ENCODE data around the gene PIGL.
A peak's percentile ranks its signal among the peaks of the same experiment; 100 is the strongest.
"Not testable (repeated sequence)": the region's sequence is repeated elsewhere in the genome, so short reads cannot be mapped to it uniquely, and the experiment has no call there.

The PIGL gene

GRCh38 chr17:16216341-16217001 is 539 bp upstream of the PIGL start:
- H3K79me2 ChIP-seq (ENCODE audit: control insufficient read depth, insufficient read depth, low read length, unreplicated experiment): peaks cover 76% of the 10 kb centered on the region
- H3K36me3 ChIP-seq (ENCODE audit: insufficient read depth, low read length); H3K27me3 ChIP-seq (ENCODE audit: insufficient read depth, low read length): not testable (repeated sequence)
- H2AFZ ChIP-seq (ENCODE audit: low read length, unreplicated experiment): peak overlapping the region; percentile 97
- peak overlapping the region; percentile 82 for H3K4me3 ChIP-seq (ENCODE audit: low read depth, low read length)
- H3K4me1 ChIP-seq (ENCODE audit: control insufficient read depth, insufficient read depth, low read length, unreplicated experiment): peaks cover 15% of the 10 kb centered on the region
- H3K27ac ChIP-seq (ENCODE audit: low read depth, low read length): peak overlapping the region; percentile 82

- H2AFZ ChIP-seq (ENCODE audit: low read length, unreplicated experiment): no peak overlapping the region
- H3K4me1 ChIP-seq (ENCODE audit: control insufficient read depth, insufficient read depth, low read length, unreplicated experiment): peaks cover 4% of the 10 kb centered on the region
- H3K27ac ChIP-seq (ENCODE audit: low read depth, low read length): 0 out of 2 replicates have a peak overlapping the region, but pooled peaks have one; percentile 33
- H3K36me3 ChIP-seq (ENCODE audit: insufficient read depth, low read length): no peaks in the 10 kb centered on the region
- H3K27me3 ChIP-seq (ENCODE audit: insufficient read depth, low read length): no peaks in the 10 kb centered on the region
- H3K79me2 ChIP-seq (ENCODE audit: control insufficient read depth, insufficient read depth, low read length, unreplicated experiment): peaks cover 38% of the 10 kb centered on the region
- no peak overlapping the region for H3K4me3 ChIP-seq (ENCODE audit: low read depth, low read length)
Observed at GRCh38 chr17:16222406-16222805, 5.4 kb downstream of the PIGL start.

- H3K79me2 ChIP-seq (ENCODE audit: control insufficient read depth, insufficient read depth, low read length, unreplicated experiment): peaks cover 17% of the 10 kb centered on the region
- H2AFZ ChIP-seq (ENCODE audit: low read length, unreplicated experiment); H3K27ac ChIP-seq (ENCODE audit: low read depth, low read length); H3K36me3 ChIP-seq (ENCODE audit: insufficient read depth, low read length); H3K4me1 ChIP-seq (ENCODE audit: control insufficient read depth, insufficient read depth, low read length, unreplicated experiment); H3K27me3 ChIP-seq (ENCODE audit: insufficient read depth, low read length); H3K4me3 ChIP-seq (ENCODE audit: low read depth, low read length): not testable (repeated sequence)
Observed at GRCh38 chr17:16229912-16230561, 13.0 kb downstream of the PIGL start.

GRCh38 chr17:16232391-16232790 is 15.4 kb downstream of the PIGL start:
- Histone ChIP-seq H3K36me3 (ENCODE audit: insufficient read depth, low read length) (no peaks in the 10 kb centered on the region), H3K4me1 (ENCODE audit: control insufficient read depth, insufficient read depth, low read length, unreplicated experiment) (peaks cover 4% of the 10 kb centered on the region), H3K4me3 (ENCODE audit: low read depth, low read length) (no peak overlapping the region), H3K27ac (ENCODE audit: low read depth, low read length) (no peak overlapping the region), H3K79me2 (ENCODE audit: control insufficient read depth, insufficient read depth, low read length, unreplicated experiment) (peaks cover 8% of the 10 kb centered on the region), H3K27me3 (ENCODE audit: insufficient read depth, low read length) (no peaks in the 10 kb centered on the region), H2AFZ (ENCODE audit: low read length, unreplicated experiment) (no peak overlapping the region)

GRCh38 chr17:16239931-16240330 is 22.9 kb downstream of the PIGL start:
- Histone ChIP-seq H3K4me3 (ENCODE audit: low read depth, low read length) (no peak overlapping the region), H2AFZ (ENCODE audit: low read length, unreplicated experiment) (no peak overlapping the region), H3K36me3 (ENCODE audit: insufficient read depth, low read length) (no peaks in the 10 kb centered on the region), H3K27me3 (ENCODE audit: insufficient read depth, low read length) (no peaks in the 10 kb centered on the region), H3K27ac (ENCODE audit: low read depth, low read length) (no peak overlapping the region), H3K4me1 (ENCODE audit: control insufficient read depth, insufficient read depth, low read length, unreplicated experiment) (peaks cover 4% of the 10 kb centered on the region), H3K79me2 (ENCODE audit: control insufficient read depth, insufficient read depth, low read length, unreplicated experiment) (no peaks in the 10 kb centered on the region)

GRCh38 chr17:16241906-16242399 is 24.9 kb downstream of the PIGL start:
- Histone ChIP-seq H3K4me1 (ENCODE audit: control insufficient read depth, insufficient read depth, low read length, unreplicated experiment) (peaks cover 4% of the 10 kb centered on the region), H3K4me3 (ENCODE audit: low read depth, low read length) (no peak overlapping the region), H3K36me3 (ENCODE audit: insufficient read depth, low read length) (no peaks in the 10 kb centered on the region), H3K79me2 (ENCODE audit: control insufficient read depth, insufficient read depth, low read length, unreplicated experiment) (no peaks in the 10 kb centered on the region), H3K27me3 (ENCODE audit: insufficient read depth, low read length) (no peaks in the 10 kb centered on the region), H2AFZ (ENCODE audit: low read length, unreplicated experiment) (no peak overlapping the region), H3K27ac (ENCODE audit: low read depth, low read length) (no peak overlapping the region)

GRCh38 chr17:16243385-16243784 is 26.4 kb downstream of the PIGL start:
- no peak overlapping the region for H3K4me3 ChIP-seq (ENCODE audit: low read depth, low read length)
- no peaks in the 10 kb centered on the region for H3K79me2 ChIP-seq (ENCODE audit: control insufficient read depth, insufficient read depth, low read length, unreplicated experiment)
- H3K36me3 ChIP-seq (ENCODE audit: insufficient read depth, low read length): no peaks in the 10 kb centered on the region
- no peaks in the 10 kb centered on the region for H3K27me3 ChIP-seq (ENCODE audit: insufficient read depth, low read length)
- H3K4me1 ChIP-seq (ENCODE audit: control insufficient read depth, insufficient read depth, low read length, unreplicated experiment): peaks cover 4% of the 10 kb centered on the region
- H3K27ac ChIP-seq (ENCODE audit: low read depth, low read length): no peak overlapping the region
- H2AFZ ChIP-seq (ENCODE audit: low read length, unreplicated experiment): no peak overlapping the region

- no peak overlapping the region for H2AFZ ChIP-seq (ENCODE audit: low read length, unreplicated experiment)
- H3K4me1 ChIP-seq (ENCODE audit: control insufficient read depth, insufficient read depth, low read length, unreplicated experiment): peaks cover 4% of the 10 kb centered on the region
- H3K27ac ChIP-seq (ENCODE audit: low read depth, low read length): no peak overlapping the region
- no peaks in the 10 kb centered on the region for H3K79me2 ChIP-seq (ENCODE audit: control insufficient read depth, insufficient read depth, low read length, unreplicated experiment)
- H3K27me3 ChIP-seq (ENCODE audit: insufficient read depth, low read length): no peaks in the 10 kb centered on the region
- H3K4me3 ChIP-seq (ENCODE audit: low read depth, low read length): no peak overlapping the region
- H3K36me3 ChIP-seq (ENCODE audit: insufficient read depth, low read length): no peaks in the 10 kb centered on the region
Observed at GRCh38 chr17:16243801-16244567, 27.0 kb downstream of the PIGL start.

GRCh38 chr17:16247586-16247984 is 30.6 kb downstream of the PIGL start:
- H3K36me3 ChIP-seq (ENCODE audit: insufficient read depth, low read length): no peaks in the 10 kb centered on the region
- no peaks in the 10 kb centered on the region for H3K27me3 ChIP-seq (ENCODE audit: insufficient read depth, low read length)
- no peak overlapping the region for H2AFZ ChIP-seq (ENCODE audit: low read length, unreplicated experiment)
- H3K79me2 ChIP-seq (ENCODE audit: control insufficient read depth, insufficient read depth, low read length, unreplicated experiment): no peaks in the 10 kb centered on the region
- no peak overlapping the region for H3K4me3 ChIP-seq (ENCODE audit: low read depth, low read length)
- no peak overlapping the region for H3K27ac ChIP-seq (ENCODE audit: low read depth, low read length)
- peaks cover 4% of the 10 kb centered on the region for H3K4me1 ChIP-seq (ENCODE audit: control insufficient read depth, insufficient read depth, low read length, unreplicated experiment)

GRCh38 chr17:16250635-16251034 is 33.6 kb downstream of the PIGL start:
- Histone ChIP-seq H3K27ac (ENCODE audit: low read depth, low read length) (no peak overlapping the region), H2AFZ (ENCODE audit: low read length, unreplicated experiment) (no peak overlapping the region), H3K4me1 (ENCODE audit: control insufficient read depth, insufficient read depth, low read length, unreplicated experiment) (peaks cover 8% of the 10 kb centered on the region), H3K79me2 (ENCODE audit: control insufficient read depth, insufficient read depth, low read length, unreplicated experiment) (no peaks in the 10 kb centered on the region), H3K4me3 (ENCODE audit: low read depth, low read length) (no peak overlapping the region), H3K27me3 (ENCODE audit: insufficient read depth, low read length) (no peaks in the 10 kb centered on the region), H3K36me3 (ENCODE audit: insufficient read depth, low read length) (no peaks in the 10 kb centered on the region)

Data from ACC112 (cell line).